Measurements from ENCODE around the gene KCNQ1.

KCNQ1 gene

GRCh38 chr11:2559527-2560311 lies 114.9 kb downstream of the KCNQ1 start:
- DNase-seq, result no peak

- DNase-seq, result no peak
Observed at GRCh38 chr11:2561696-2562581, 117.1 kb downstream of the KCNQ1 start.

- DNase-seq, result no peak
Observed at GRCh38 chr11:2562890-2563212, 118.0 kb downstream of the KCNQ1 start.

- DNase-seq, result no peak
Observed at GRCh38 chr11:2563213-2564007, 118.6 kb downstream of the KCNQ1 start.

- no peak for DNase-seq
Observed at GRCh38 chr11:2564008-2564530, 119.3 kb downstream of the KCNQ1 start.

GRCh38 chr11:2564588-2565425 lies 120.0 kb downstream of the KCNQ1 start:
- DNase-seq, result no peak

- no peak for DNase-seq
Observed at GRCh38 chr11:2565447-2566222, 120.8 kb downstream of the KCNQ1 start.

GRCh38 chr11:2566223-2567025 lies 121.6 kb downstream of the KCNQ1 start:
- no peak for DNase-seq

- no peak for DNase-seq
Observed at GRCh38 chr11:2567026-2567671, 122.3 kb downstream of the KCNQ1 start.

- no peak for DNase-seq
Observed at GRCh38 chr11:2569321-2569721, 124.5 kb downstream of the KCNQ1 start.

GRCh38 chr11:2569731-2570210 lies 125.0 kb downstream of the KCNQ1 start:
- DNase-seq, result no peak

GRCh38 chr11:2570211-2570811 lies 125.5 kb downstream of the KCNQ1 start:
- no peak for DNase-seq

- DNase-seq, result no peak
Observed at GRCh38 chr11:2570841-2571597, 126.2 kb downstream of the KCNQ1 start.

- DNase-seq, result no peak
Observed at GRCh38 chr11:2571598-2572281, 126.9 kb downstream of the KCNQ1 start.

GRCh38 chr11:2572491-2573239 lies 127.9 kb downstream of the KCNQ1 start:
- no peak for DNase-seq

GRCh38 chr11:2573240-2574042 lies 128.6 kb downstream of the KCNQ1 start:
- no peak for DNase-seq

All from NCI-H2171 treated with DMSO at 0.1 percent for 48 hours (cell line).